ENCODE data around the gene KCNN3.

KCNN3 gene

DNA sequence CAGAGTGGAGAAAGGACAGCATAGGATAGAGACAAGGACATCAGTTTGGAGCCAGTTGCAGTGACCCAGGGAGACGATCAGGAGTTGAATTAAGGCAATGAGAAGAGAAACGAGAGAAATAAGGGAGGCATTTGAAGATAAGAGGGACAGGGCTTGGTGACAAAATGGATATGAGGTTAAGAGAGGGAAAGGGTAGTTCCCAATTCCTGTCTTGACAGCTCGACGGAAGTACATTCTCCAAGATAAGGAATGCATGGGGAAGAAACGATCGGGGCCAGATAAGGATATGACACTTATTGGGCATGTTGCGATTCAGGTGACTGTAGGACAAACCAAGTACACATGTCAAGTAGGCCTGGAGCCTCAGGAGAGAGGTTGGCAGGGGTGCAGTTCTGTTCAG is 18.7 kb upstream of the KCNN3 start:
- TF ChIP-seq, protein P1, sequence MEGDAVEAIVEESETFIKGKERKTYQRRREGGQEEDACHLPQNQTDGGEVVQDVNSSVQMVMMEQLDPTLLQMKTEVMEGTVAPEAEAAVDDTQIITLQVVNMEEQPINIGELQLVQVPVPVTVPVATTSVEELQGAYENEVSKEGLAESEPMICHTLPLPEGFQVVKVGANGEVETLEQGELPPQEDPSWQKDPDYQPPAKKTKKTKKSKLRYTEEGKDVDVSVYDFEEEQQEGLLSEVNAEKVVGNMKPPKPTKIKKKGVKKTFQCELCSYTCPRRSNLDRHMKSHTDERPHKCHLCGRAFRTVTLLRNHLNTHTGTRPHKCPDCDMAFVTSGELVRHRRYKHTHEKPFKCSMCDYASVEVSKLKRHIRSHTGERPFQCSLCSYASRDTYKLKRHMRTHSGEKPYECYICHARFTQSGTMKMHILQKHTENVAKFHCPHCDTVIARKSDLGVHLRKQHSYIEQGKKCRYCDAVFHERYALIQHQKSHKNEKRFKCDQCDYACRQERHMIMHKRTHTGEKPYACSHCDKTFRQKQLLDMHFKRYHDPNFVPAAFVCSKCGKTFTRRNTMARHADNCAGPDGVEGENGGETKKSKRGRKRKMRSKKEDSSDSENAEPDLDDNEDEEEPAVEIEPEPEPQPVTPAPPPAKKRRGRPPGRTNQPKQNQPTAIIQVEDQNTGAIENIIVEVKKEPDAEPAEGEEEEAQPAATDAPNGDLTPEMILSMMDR (IDR thresholded peaks at IDR 0.05) = no peak
- no peak for TF ChIP-seq ZFX (IDR thresholded peaks at IDR 0.05; ENCODE audit: borderline replicate concordance)
- no peak overlapping the region for H3K27ac ChIP-seq

DNA sequence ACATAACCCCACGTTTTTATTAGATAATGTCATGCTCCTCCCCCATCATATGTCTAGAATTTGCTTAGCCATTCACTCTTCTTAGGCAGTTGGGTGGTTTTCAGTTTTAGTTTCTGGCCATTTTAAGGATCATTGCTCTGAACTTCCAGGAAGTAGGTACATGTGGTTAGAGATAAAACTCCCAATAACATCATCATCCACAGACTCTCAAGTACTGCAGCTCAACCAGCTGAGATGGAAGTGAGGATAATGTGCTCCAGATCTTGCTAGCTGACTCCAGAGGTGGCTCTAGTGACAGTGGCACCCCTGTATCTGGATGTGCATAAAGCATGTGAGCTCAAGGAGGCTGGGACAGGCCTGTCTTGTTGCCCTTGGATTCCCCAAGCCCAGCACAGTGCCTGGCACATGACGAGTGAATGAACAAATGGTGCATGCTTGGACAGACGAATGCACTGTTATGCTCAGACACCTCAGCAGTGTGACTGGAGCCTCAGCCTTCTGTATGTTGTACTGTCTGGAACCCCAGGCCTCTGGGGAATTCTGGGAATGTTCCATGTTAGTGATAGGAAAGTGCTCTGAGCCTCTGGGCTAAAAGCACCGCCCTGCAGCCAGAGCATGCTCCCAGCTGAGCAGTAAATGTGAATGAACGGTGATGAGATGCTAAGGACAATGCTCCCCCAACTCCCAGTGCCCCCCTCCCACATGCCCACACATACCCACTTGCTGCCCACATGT is 16.4 kb upstream of the KCNN3 start:
- no peak overlapping the region for H3K27ac ChIP-seq
- TF ChIP-seq, protein P1 (IDR thresholded peaks at IDR 0.05) = no peak
- no peak for TF ChIP-seq ZFX (IDR thresholded peaks at IDR 0.05; ENCODE audit: borderline replicate concordance)

DNA sequence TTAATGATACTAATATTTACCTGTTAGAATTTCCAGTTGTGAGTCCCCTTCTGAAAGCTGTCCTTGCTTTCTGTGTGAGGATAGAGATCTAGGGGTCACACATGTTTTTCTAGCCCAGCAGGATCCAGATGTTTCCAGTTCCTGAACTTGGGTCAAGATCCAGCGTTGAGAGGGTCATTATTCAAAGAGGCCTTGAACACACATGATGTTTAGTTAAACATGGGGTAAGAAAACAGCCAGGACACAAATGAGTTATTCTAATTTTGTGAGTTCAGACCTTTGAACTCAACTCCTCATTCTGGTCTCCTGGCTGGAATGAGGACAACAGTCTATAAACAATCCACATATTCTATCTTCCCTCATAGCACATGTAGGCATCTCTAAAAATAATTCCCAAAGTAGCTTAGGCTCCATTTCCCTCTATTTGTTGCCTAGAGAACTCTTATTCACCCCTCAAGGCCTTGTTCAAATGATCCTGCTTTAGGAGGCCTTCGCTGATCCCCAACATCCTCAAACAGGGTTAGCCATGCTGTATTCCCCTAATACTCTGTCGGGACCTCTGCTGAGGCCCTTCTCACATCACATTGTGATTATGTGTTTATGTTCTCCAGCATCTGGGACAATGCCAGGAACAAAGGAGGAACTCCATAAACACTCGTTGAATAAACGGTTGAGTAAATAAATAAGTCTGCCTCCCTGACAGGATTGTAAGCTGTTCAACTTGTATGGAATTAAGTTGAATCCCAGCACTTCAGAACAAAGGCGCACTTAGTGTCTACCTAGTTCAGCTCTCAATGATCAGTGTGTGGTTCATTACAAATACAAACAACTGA is 15.0 kb upstream of the KCNN3 start:
- no peak overlapping the region for H3K27ac ChIP-seq
- TF ChIP-seq ZFX (IDR thresholded peaks at IDR 0.05; ENCODE audit: borderline replicate concordance) = no peak
- TF ChIP-seq, protein P1 (IDR thresholded peaks at IDR 0.05) = no peak

GRCh38 chr1:154883919-154884868 is 14.1 kb upstream of the KCNN3 start:
- no peak for TF ChIP-seq ZFX (IDR thresholded peaks at IDR 0.05; ENCODE audit: borderline replicate concordance)
- TF ChIP-seq, protein P1 (IDR thresholded peaks at IDR 0.05) = no peak
- no peak overlapping the region for H3K27ac ChIP-seq

DNA sequence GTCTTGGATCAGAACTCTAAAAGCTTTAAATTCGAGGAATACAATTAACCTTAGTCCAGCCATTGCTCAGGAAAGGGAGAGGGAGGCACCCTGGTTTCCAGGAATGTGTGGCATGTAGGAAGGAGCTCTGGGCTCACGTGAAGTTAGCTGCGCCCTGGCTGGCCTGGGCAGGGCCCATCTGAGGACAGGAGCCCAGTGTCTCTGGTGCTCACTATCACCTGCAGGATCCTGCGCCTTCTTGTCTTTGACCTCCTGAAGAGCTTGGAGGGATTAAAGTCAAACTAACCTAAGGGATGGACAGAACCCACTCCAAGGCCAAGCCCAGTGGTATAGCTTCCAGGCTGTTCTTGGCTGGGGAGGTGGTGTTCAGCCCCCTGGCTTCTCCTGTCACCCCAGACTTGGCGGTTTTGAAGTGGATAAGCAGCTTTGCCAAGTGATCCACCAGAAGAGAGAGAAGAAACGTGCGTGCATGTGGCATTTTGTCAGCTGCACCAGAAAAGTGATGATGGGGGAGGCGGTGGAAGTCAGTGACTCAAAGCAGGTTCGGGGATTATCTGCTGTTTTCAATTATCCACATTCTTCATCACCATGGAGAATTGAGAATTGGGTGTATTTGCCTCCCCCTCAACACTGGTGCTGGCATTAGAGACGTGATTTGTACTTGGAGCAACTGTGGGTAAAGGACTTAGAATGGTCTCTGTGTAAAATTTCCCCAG is 11.9 kb upstream of the KCNN3 start:
- no peak overlapping the region for H3K27ac ChIP-seq
- no peak for TF ChIP-seq ZFX (IDR thresholded peaks at IDR 0.05; ENCODE audit: borderline replicate concordance)
- TF ChIP-seq, protein P1 (IDR thresholded peaks at IDR 0.05) = no peak

GRCh38 chr1:154880671-154881070 is 10.6 kb upstream of the KCNN3 start:
- no peak for TF ChIP-seq ZFX (IDR thresholded peaks at IDR 0.05; ENCODE audit: borderline replicate concordance)
- TF ChIP-seq, protein P1 (IDR thresholded peaks at IDR 0.05) = no peak
- H3K27ac ChIP-seq = no peak overlapping the region
